Measurements from ENCODE around the gene ATPAF1.

DNA sequence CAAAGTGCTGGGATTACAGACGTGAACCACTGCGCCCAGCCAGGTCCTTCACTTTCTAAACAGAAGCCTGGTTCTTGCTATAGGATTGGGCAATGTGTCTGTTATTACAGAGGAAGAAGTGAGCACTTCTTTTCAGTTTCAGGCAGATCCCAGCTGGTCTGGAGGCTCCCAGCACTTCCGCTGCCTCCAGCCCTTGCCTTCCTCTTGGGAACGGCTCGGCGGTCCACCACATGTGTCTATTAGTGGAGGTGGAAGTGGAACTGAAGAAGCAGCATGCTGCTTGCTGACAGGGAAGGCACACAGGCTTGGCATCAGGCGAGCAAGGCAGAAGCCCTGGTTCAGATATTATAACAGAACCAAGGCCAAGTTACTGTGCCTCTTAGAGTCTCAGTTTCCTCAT is 81.1 kb downstream of the ATPAF1 start:
- TF ChIP-seq, protein P1, sequence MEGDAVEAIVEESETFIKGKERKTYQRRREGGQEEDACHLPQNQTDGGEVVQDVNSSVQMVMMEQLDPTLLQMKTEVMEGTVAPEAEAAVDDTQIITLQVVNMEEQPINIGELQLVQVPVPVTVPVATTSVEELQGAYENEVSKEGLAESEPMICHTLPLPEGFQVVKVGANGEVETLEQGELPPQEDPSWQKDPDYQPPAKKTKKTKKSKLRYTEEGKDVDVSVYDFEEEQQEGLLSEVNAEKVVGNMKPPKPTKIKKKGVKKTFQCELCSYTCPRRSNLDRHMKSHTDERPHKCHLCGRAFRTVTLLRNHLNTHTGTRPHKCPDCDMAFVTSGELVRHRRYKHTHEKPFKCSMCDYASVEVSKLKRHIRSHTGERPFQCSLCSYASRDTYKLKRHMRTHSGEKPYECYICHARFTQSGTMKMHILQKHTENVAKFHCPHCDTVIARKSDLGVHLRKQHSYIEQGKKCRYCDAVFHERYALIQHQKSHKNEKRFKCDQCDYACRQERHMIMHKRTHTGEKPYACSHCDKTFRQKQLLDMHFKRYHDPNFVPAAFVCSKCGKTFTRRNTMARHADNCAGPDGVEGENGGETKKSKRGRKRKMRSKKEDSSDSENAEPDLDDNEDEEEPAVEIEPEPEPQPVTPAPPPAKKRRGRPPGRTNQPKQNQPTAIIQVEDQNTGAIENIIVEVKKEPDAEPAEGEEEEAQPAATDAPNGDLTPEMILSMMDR (conservative IDR thresholded peaks at IDR 0.05): no peak
- TF ChIP-seq ZFX (IDR thresholded peaks at IDR 0.05): no peak

Measured in C4-2B (cell line).